Left kidney (tissue), 1 donor: Measurements from ENCODE around the gene TOMM5. TPM values are rescaled to one million over a fixed set of nuclear protein-coding genes. Genes with fewer than 3 reads are reported as not detected.

Source experiments
- polyA plus RNA-seq: library from polyadenylated mRNA; unstranded; fragments of 120-200 nt; gene quantifications from one replicate; pipeline ENCODE4 v1.2.1, GENCODE V29; 2013; ENCODE audit not compliant: insufficient read length

The TOMM5 gene
- polyA plus RNA-seq, 1 donor = 118 TPM

Other genes with a start within 250 kb of the TOMM5 start
- 124 TPM for gene GRHPR, start 169.9 kb downstream of the TOMM5 start, polyA plus RNA-seq
- gene ZBTB5, start 127.1 kb downstream of the TOMM5 start, polyA plus RNA-seq = 32.9 TPM
- 25.8 TPM for gene POLR1E, start 106.6 kb downstream of the TOMM5 start, polyA plus RNA-seq
- gene FBXO10, start 16.2 kb downstream of the TOMM5 start, polyA plus RNA-seq = 16.5 TPM
- 1.0 TPM for gene FRMPD1, start 58.4 kb upstream of the TOMM5 start, polyA plus RNA-seq
- gene TRMT10B, start 161.2 kb upstream of the TOMM5 start, polyA plus RNA-seq = 26.8 TPM
- gene EXOSC3, start 192.5 kb upstream of the TOMM5 start, polyA plus RNA-seq = 44.4 TPM
- 43.7 TPM for gene DCAF10, start 208.2 kb upstream of the TOMM5 start, polyA plus RNA-seq